H1 (cell line): ENCODE results near the gene SHC3. TPM values are rescaled to one million over a fixed set of nuclear protein-coding genes. Genes with fewer than 3 reads are reported as not detected.

Experiments used
- CTCF ChIA-PET: fragments of 300-600 bp; sonication (Branson Sonifier 250); formaldehyde crosslinking; loops from one replicate; lab custom pipeline; 2021; ENCODE audit not compliant: partially characterized antibody; lab: Charles Lee
- POLR2A ChIA-PET: fragments of 300-600 bp; sonication (Branson Sonifier 250); formaldehyde crosslinking; loops from one replicate; lab custom pipeline; 2021; ENCODE audit warnings: inconsistent platforms; ENCODE audit not compliant: partially characterized antibody; lab: Charles Lee
- DNase-seq, 2 experiments: peaks; one replicate each; pipeline versions ENCODE4 v3.0.0 to v3.0.0-alpha.2; 2010 to 2022; ENCODE audit warnings: low spot score in 2 of 2, low read depth in 1 of 2, mixed read lengths in 1 of 2
- FAIRE-seq: peaks from 2 replicates; lab custom pipeline; 2011; peaks lifted over from hg19 to GRCh38; lab: Jason Lieb, UNC
- H2AFZ ChIP-seq: 2 replicates; pipeline ENCODE4 v1.8.1; 2012; ENCODE audit warnings: low read length, inconsistent platforms
- H2AK5ac ChIP-seq: 2 replicates; pipeline ENCODE4 v1.6.1; 2013; ENCODE audit warnings: low read depth, low read length
- H2BK120ac ChIP-seq: replicated peaks from 2 replicates; pipeline ENCODE3; 2013; ENCODE audit warnings: low read depth, low read length, inconsistent platforms
- H2BK12ac ChIP-seq: 2 replicates; pipeline ENCODE4 v1.6.1; 2013; ENCODE audit warnings: low read depth, low read length
- H2BK15ac ChIP-seq: 2 replicates; pipeline ENCODE4 v1.6.1; 2013; ENCODE audit warnings: low read length
- H2BK20ac ChIP-seq: 2 replicates; pipeline ENCODE4 v1.6.1; 2013; ENCODE audit warnings: low read length
- H2BK5ac ChIP-seq: 2 replicates; pipeline ENCODE4 v1.6.1; 2013; ENCODE audit warnings: low read depth, low read length
- H3K14ac ChIP-seq: 2 replicates; pipeline ENCODE4 v1.6.1; 2013; ENCODE audit warnings: inconsistent platforms; ENCODE audit not compliant: insufficient read length
- H3K18ac ChIP-seq: 2 replicates; pipeline ENCODE4 v1.6.1; 2013; ENCODE audit warnings: low read length; ENCODE audit errors: extremely low read depth
- H3K23ac ChIP-seq: 2 replicates; pipeline ENCODE4 v1.6.1; 2013; ENCODE audit warnings: inconsistent platforms; ENCODE audit not compliant: insufficient read length
- H3K23me2 ChIP-seq: 2 replicates; pipeline ENCODE4 v1.6.1; 2013; ENCODE audit warnings: low read depth, low read length
- H3K27ac ChIP-seq: 2 replicates; pipeline ENCODE4 v1.6.1; 2011; ENCODE audit warnings: low read depth, low read length, inconsistent platforms
- H3K27me3 ChIP-seq, 4 experiments: replicated peaks in 1 of 4; 1 replicate in 1 of 4; 2 replicates in 3 of 4; pipeline versions ENCODE4 v1.6.1 to v1.8.1; 2011 to 2013; ENCODE audit warnings: low read length in 3 of 4, mild to moderate bottlenecking in 3 of 4, inconsistent platforms in 2 of 4, mixed read lengths in 2 of 4, moderate library complexity in 1 of 4; ENCODE audit not compliant: control insufficient read depth in 3 of 4, insufficient read depth in 3 of 4; ENCODE audit errors: extremely low read depth in 1 of 4
- H3K36me3 ChIP-seq, 4 experiments: 2 replicates each; pipeline versions ENCODE4 v1.6.1 to v1.8.1; 2011 to 2013; ENCODE audit warnings: mild to moderate bottlenecking in 4 of 4, low read length in 3 of 4, moderate library complexity in 2 of 4, control low read depth in 1 of 4, inconsistent platforms in 1 of 4; ENCODE audit not compliant: insufficient read depth in 4 of 4, control insufficient read depth in 2 of 4
- H3K4ac ChIP-seq: replicated peaks from 2 replicates; pipeline ENCODE3; 2013; ENCODE audit warnings: low read length, low read depth, mixed read lengths, inconsistent platforms; ENCODE audit not compliant: insufficient read length
- H3K4me1 ChIP-seq, 4 experiments: replicated peaks in 1 of 4; 1 replicate in 1 of 4; 2 replicates in 3 of 4; pipeline versions ENCODE4 v1.6.1 to v1.8.1; 2011 to 2013; ENCODE audit warnings: low read length in 3 of 4, inconsistent platforms in 2 of 4, mixed read lengths in 1 of 4; ENCODE audit not compliant: insufficient read depth in 4 of 4, control insufficient read depth in 3 of 4
- H3K4me2 ChIP-seq, 2 experiments: 2 replicates each; pipeline versions ENCODE4 v1.6.1 to v1.8.1; 2011 to 2013; ENCODE audit warnings: low read depth in 2 of 2, low read length in 2 of 2, control low read depth in 1 of 2, inconsistent platforms in 1 of 2, mild to moderate bottlenecking in 1 of 2; ENCODE audit not compliant: insufficient read depth in 1 of 2
- H3K4me3 ChIP-seq, 4 experiments: fragments of 200-600, 300-600 bp in 1 of 4; sonication (generic), shearing (Covaris generic), sonication (Bioruptor Twin) in 1 of 4; 2 replicates each; pipeline versions ENCODE4 v1.5.1 to v1.8.1; 2011 to 2016; ENCODE audit warnings: low read length in 4 of 4, low read depth in 3 of 4, control low read depth in 2 of 4, inconsistent platforms in 2 of 4, mild to moderate bottlenecking in 2 of 4, mixed read lengths in 1 of 4, moderate library complexity in 1 of 4; ENCODE audit not compliant: insufficient read depth in 2 of 4; ENCODE audit errors: extremely low read depth in 1 of 4
- H3K56ac ChIP-seq: replicated peaks from 2 replicates; pipeline ENCODE3; 2013; ENCODE audit warnings: low read depth, mild to moderate bottlenecking, mixed read lengths, low read length, inconsistent platforms; ENCODE audit not compliant: insufficient read length
- H3K79me1 ChIP-seq: 2 replicates; pipeline ENCODE4 v1.6.1; 2013; ENCODE audit warnings: low read depth, low read length, control low read depth
- H3K79me2 ChIP-seq, 2 experiments: 2 replicates each; pipeline versions ENCODE4 v1.6.1 to v1.8.1; 2012 to 2013; ENCODE audit warnings: low read length in 2 of 2, mild to moderate bottlenecking in 2 of 2, inconsistent platforms in 1 of 2; ENCODE audit not compliant: insufficient read depth in 2 of 2, control insufficient read depth in 1 of 2
- H3K9ac ChIP-seq, 4 experiments: replicated peaks in 1 of 4; 1 replicate in 1 of 4; 2 replicates in 3 of 4; pipeline versions ENCODE4 v1.6.1 to v1.8.1; 2011 to 2013; ENCODE audit warnings: low read depth in 3 of 4, low read length in 3 of 4, control low read depth in 2 of 4, mild to moderate bottlenecking in 2 of 4, moderate library complexity in 2 of 4, inconsistent platforms in 1 of 4; ENCODE audit errors: extremely low read depth in 1 of 4
- H3K9me3 ChIP-seq, 2 experiments: 2 replicates each; pipeline versions ENCODE4 v1.6.1 to v1.8.1; 2012 to 2013; ENCODE audit warnings: mild to moderate bottlenecking in 2 of 2, moderate library complexity in 2 of 2, control low read depth in 1 of 2, inconsistent platforms in 1 of 2, low read depth in 1 of 2, low read length in 1 of 2, mixed read lengths in 1 of 2; ENCODE audit not compliant: insufficient read depth in 2 of 2
- H4K20me1 ChIP-seq, 2 experiments: replicated peaks in 1 of 2; 2 replicates each; pipeline versions ENCODE3 to v1.8.1; 2011 to 2013; ENCODE audit warnings: inconsistent platforms in 2 of 2, low read length in 2 of 2, mild to moderate bottlenecking in 1 of 2; ENCODE audit not compliant: insufficient read depth in 2 of 2, control insufficient read depth in 1 of 2
- H4K5ac ChIP-seq: 2 replicates; pipeline ENCODE4 v1.6.1; 2013; ENCODE audit warnings: low read length, low read depth, mixed read lengths, inconsistent platforms; ENCODE audit not compliant: insufficient read length
- H4K8ac ChIP-seq: 2 replicates; pipeline ENCODE4 v1.8.0; 2013; ENCODE audit warnings: mild to moderate bottlenecking, moderate library complexity, low read length, inconsistent platforms; ENCODE audit not compliant: insufficient read depth; ENCODE audit errors: extremely low read depth
- H4K91ac ChIP-seq: replicated peaks from 2 replicates; pipeline ENCODE3; 2013; ENCODE audit warnings: low read length, mixed read lengths, inconsistent platforms; ENCODE audit not compliant: insufficient read length
- CTBP2 ChIP-seq: IDR thresholded peaks from 2 replicates; pipeline ENCODE4 v1.7.0; 2011; ENCODE audit warnings: borderline replicate concordance, mild to moderate bottlenecking, moderate library complexity, mixed read lengths, low read length; ENCODE audit not compliant: insufficient read depth, insufficient read length
- HDAC6 ChIP-seq: IDR thresholded peaks from one replicate; pipeline ENCODE4 v1.7.1; 2012; ENCODE audit warnings: low read depth, mild to moderate bottlenecking, inconsistent platforms, low read length, moderate library complexity
- WGBS, 2 experiments: shearing (Covaris generic) in 1 of 2; methylation state at CpG; one replicate each; pipeline versions ENCODE4 v1.1.6 to v1.1.7; 2013 to 2015; ENCODE audit warnings: low lambda C conversion rate in 2 of 2, mixed read lengths in 2 of 2, inconsistent platforms in 1 of 2, low coverage in 1 of 2, missing lambda C conversion rate in 1 of 2; ENCODE audit not compliant: insufficient replicate concordance in 2 of 2, insufficient coverage in 1 of 2, insufficient read length in 1 of 2; ENCODE audit errors: extremely low coverage in 1 of 2, missing lambda C conversion rate in 1 of 2; 5-methylcytosine and 5-hydroxymethylcytosine counted together
- long read RNA-seq, 2 experiments: library from RNA in 1 of 2; library from capped mRNA in 1 of 2; stranded (forward); transcript quantifications; one replicate each; pipeline ENCODE4 v2.0.0, GENCODE V29; 2021; ENCODE audit warnings: inconsistent platforms in 1 of 2
- polyA minus RNA-seq, 3 experiments: library from RNA; depleted of rRNA, polyadenylated mRNA; stranded (reverse); fragments of >200 nt; gene quantifications; 1 replicate in 2 of 3; 2 replicates in 1 of 3; pipeline ENCODE4 v1.2.3, GENCODE V29; 2011
- polyA plus RNA-seq, 7 experiments: library from polyadenylated mRNA; depleted of rRNA in 3 of 7; stranded (reverse) in 5 of 7; unstranded in 2 of 7; fragments of >200 nt in 5 of 7; fragments of 200-250 nt in 2 of 7; gene quantifications; 1 replicate in 5 of 7; 2 replicates in 1 of 7; 4 replicates in 1 of 7; pipeline versions ENCODE4 v1.2.1 to v1.2.3, GENCODE V29; 2011 to 2013; ENCODE audit warnings: missing spikeins in 2 of 7, mixed read lengths in 2 of 7
- total RNA-seq: library from RNA; stranded (reverse); fragmentation: NEBNext Ultra II Directional; extraction: Animal tissue kit (Norgen Biotek cat#: 25700); gene quantifications from 2 replicates; pipeline ENCODE4 v1.2.1, GENCODE V29; 2021
- TF ChIP-seq, protein P1 (sequence below): IDR thresholded peaks from 2 replicates; pipeline ENCODE4 v1.6.1; 2012; ENCODE audit warnings: inconsistent platforms

Gene SHC3, protein sequence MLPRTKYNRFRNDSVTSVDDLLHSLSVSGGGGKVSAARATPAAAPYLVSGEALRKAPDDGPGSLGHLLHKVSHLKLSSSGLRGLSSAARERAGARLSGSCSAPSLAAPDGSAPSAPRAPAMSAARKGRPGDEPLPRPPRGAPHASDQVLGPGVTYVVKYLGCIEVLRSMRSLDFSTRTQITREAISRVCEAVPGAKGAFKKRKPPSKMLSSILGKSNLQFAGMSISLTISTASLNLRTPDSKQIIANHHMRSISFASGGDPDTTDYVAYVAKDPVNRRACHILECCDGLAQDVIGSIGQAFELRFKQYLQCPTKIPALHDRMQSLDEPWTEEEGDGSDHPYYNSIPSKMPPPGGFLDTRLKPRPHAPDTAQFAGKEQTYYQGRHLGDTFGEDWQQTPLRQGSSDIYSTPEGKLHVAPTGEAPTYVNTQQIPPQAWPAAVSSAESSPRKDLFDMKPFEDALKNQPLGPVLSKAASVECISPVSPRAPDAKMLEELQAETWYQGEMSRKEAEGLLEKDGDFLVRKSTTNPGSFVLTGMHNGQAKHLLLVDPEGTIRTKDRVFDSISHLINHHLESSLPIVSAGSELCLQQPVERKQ
- total RNA-seq (7.1 and 8.4 TPM in 2 replicates), polyA plus RNA-seq (2011; rRNA removed) (1.2 and 1.4 TPM in 2 replicates), polyA minus RNA-seq (2011; rRNA and poly(A)+ RNA removed) (3.2 and 3.8 TPM in 2 replicates)
- polyA plus RNA-seq (2011; cell fraction: cytosol; rRNA removed), result 1.6 TPM
- polyA plus RNA-seq (2011; cell fraction: nucleus; rRNA removed), result 3.4 TPM
- 1.6 to 3.0 TPM (median 2.4 TPM) in 4 replicates for polyA plus RNA-seq (2012, experiment 1 of 2)
- polyA plus RNA-seq (2012, experiment 2 of 2), result 1.5 TPM
- 4.1 TPM for polyA plus RNA-seq (2013, experiment 1 of 2)
- polyA plus RNA-seq (2013, experiment 2 of 2), result 4.5 TPM
- polyA minus RNA-seq (2011; cell fraction: cytosol; rRNA and poly(A)+ RNA removed), result 2.1 TPM
- polyA minus RNA-seq (2011; cell fraction: nucleus; rRNA and poly(A)+ RNA removed), result 3.4 TPM
- long read RNA-seq, experiment 1, full-length matches to known transcripts, result 1 of 11 reads
- long read RNA-seq, experiment 1, partial matches to known transcripts, result 2 of 11 reads
- long read RNA-seq, experiment 1, other reads (novel, unspliced or antisense), result 8 of 11 reads
- long read RNA-seq, experiment 2, result 0 reads

DNA sequence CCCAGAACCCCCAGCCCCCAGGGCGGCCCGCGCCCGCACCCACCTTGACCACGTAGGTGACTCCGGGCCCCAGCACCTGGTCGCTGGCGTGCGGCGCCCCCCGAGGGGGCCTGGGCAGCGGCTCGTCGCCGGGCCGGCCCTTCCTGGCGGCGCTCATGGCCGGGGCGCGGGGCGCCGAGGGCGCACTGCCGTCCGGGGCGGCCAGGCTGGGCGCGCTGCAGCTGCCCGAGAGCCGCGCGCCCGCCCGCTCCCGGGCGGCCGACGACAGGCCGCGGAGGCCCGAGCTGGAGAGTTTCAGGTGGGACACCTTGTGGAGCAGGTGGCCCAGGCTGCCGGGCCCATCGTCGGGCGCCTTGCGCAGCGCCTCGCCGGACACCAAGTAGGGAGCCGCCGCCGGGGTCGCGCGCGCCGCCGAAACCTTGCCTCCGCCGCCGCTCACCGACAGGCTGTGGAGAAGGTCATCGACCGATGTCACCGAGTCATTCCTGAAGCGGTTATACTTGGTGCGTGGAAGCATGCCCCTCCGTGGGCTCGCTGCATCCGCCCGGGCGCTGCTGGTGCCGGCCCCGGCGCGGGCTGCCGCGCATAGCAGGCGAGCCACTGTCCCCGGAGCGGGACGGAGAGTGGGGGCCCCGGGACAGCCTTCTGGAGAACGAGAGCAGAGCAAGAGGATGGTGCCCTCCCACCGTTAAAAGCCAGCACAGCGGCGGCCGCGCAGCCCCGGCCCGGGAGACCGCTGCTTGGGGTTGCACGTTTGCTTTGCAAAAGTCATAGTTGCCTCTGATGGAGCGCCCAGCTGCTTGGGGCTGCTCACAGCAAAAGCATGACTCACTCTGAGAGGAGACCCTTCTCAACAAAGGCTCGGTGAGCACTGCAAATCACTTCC is at the start of gene SHC3:
Gene SHC3 (minus strand): TSS at position 875 of the 886 bp plus-strand sequence. CDS start 358 bp downstream, at position 517.
- Histone ChIP-seq H2AK5ac (0 out of 2 replicates have a peak within 1 kb of the TSS, but pooled peaks have one; percentile 33), H3K9me3 (no peaks in the 10 kb centered on the region), H4K20me1 (peaks cover 0 to 5% of the 10 kb centered on the region in 2 experiments), H2BK20ac (peak within 1 kb of the TSS; percentile 88; the same call in 1 of the 2 replicates), H3K18ac (peak within 1 kb of the TSS; percentile 91), H3K36me3 (no peaks in the 10 kb centered on the region), H2BK15ac (peak within 1 kb of the TSS; percentile 54; the same call in 1 of the 2 replicates), H2AFZ (peak within 1 kb of the TSS; percentile 11), H3K4ac (no peak within 1 kb of the TSS), H3K23me2 (peaks cover 13% of the 10 kb centered on the region), H3K9ac (peak within 1 kb of the TSS in 1 of 4 experiments; percentile 49; a peak in 2 of 7 replicates), H3K56ac (no peak within 1 kb of the TSS), H3K14ac (no peak within 1 kb of the TSS), H3K4me1 (peaks cover 7 to 21% (median 11%) of the 10 kb centered on the region in 4 experiments; a peak in 6 of 7 replicates), H3K79me1 (no peaks in the 10 kb centered on the region), H3K27ac (no peak within 1 kb of the TSS), H4K91ac (peak within 1 kb of the TSS; percentile 26), H3K27me3 (peaks cover 0 to 36% (median 20%) of the 10 kb centered on the region in 4 experiments; a peak in 5 of 7 replicates), H4K8ac (peak within 1 kb of the TSS; percentile 40; the same call in 1 of the 2 replicates), H3K23ac (no peak within 1 kb of the TSS), H4K5ac (no peak within 1 kb of the TSS), H2BK5ac (peak within 1 kb of the TSS; percentile 92; the same call in 1 of the 2 replicates), H3K4me2 (peak within 1 kb of the TSS; percentile 82 to 99), H2BK12ac (0 out of 2 replicates have a peak within 1 kb of the TSS, but pooled peaks have one; percentile 50), H2BK120ac (no peak within 1 kb of the TSS), H3K79me2 (peaks cover 0 to 6% of the 10 kb centered on the region in 2 experiments; a peak in 3 of 4 replicates), H3K4me3 (peak within 1 kb of the TSS; percentile 42 to 71 (median 58))
- ChIA-PET POLR2A (interaction anchor here (1.0 to 2.4 kb wide), 4 partner anchors 132 to 136 kb away, joined by 4 to 11 read pairs (median 6); partner anchors contain the start of gene CKS2), CTCF (interaction anchor here (0.9 kb wide), 1 partner anchor 100 kb away, joined by 4 read pairs; no protein-coding TSS in a partner anchor)
- DNase-seq (peak in 1 of 2 experiments; percentile 75), FAIRE-seq (no peak)
- 1% methylated on average over 73 of the region's 96 CpGs; no CpG with 5 or more reads in 1 of the 2 experiments for WGBS, 2 experiments
- no peak for TF ChIP-seq HDAC6
- TF ChIP-seq CTBP2, result no peak
- TF ChIP-seq, protein P1, sequence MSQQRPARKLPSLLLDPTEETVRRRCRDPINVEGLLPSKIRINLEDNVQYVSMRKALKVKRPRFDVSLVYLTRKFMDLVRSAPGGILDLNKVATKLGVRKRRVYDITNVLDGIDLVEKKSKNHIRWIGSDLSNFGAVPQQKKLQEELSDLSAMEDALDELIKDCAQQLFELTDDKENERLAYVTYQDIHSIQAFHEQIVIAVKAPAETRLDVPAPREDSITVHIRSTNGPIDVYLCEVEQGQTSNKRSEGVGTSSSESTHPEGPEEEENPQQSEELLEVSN, result peak; percentile 20; the same call in 1 of the 2 replicates
